Measurements from ENCODE around the gene FOXN3.

Gene FOXN3

DNA sequence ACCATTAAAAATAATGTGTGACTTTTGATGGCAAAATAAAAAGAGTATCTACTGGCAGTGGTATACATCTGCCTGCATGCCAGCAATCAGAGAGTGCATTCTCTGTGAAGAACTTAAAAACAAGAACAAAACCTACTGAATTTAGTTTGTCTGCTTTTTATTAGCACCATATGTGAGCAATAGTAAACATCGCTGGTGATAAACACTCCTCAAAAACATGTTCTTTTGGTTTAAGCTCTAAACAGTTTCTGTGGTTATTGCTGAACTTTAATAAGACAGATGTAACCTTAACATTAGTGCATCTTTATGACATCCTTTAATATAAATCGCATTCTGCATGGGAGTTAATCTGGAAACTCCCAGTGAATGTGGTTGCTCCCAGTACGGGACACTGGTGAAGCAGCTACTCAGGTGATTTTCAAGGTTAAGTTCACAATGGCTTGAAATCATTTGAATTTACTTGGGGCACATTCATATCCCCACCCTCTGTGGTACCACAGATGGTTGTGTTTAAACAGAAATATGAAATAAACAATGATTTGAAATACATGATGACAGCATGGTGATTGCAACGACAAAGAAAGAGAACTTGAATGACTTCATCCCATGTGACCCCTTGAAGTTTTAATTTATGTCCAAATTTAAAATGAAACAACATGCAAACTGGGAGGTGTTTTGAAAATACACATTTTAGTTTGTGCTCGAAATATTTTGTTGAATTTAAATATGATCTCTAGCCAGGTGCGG is 285.9 kb downstream of the FOXN3 start:
- H3K9me3 ChIP-seq (ENCODE audit: control extremely low read depth in 1 of 5, control insufficient read depth in 4 of 5, insufficient read depth in 2 of 5, low read depth in 1 of 5, low read length in 4 of 5) = peaks cover 0 to 17% (median 0%) of the 10 kb centered on the region in 5 experiments
- no peaks in the 10 kb centered on the region for H3K4me1 ChIP-seq (ENCODE audit: control extremely low read depth in 1 of 4, control insufficient read depth in 4 of 4, insufficient read depth in 4 of 4, low read length in 3 of 4)
- POLR2A ChIA-PET = no interaction called here
- 100% methylated on average over 4 of the region's 6 CpGs for WGBS (ENCODE audit: insufficient coverage)
- no peak for DNase-seq
- no peak overlapping the region for H3K4me3 ChIP-seq (ENCODE audit: control insufficient read depth in 1 of 7, extremely low read depth in 1 of 7, insufficient read depth in 4 of 7, low read depth in 2 of 7, low read length in 6 of 7)
- CTCF ChIA-PET = no interaction called here
- H3K27me3 ChIP-seq (replicated peaks in 2 of 5; ENCODE audit: control insufficient read depth in 4 of 5, insufficient read depth in 5 of 5, low read length in 4 of 5) = no peaks in the 10 kb centered on the region
- no peaks in the 10 kb centered on the region for H3K36me3 ChIP-seq (ENCODE audit: control insufficient read depth in 4 of 4, insufficient read depth in 4 of 4, low read length in 3 of 4)
- H3K27ac ChIP-seq (ENCODE audit: insufficient read depth in 1 of 2, low read depth in 1 of 2, low read length in 2 of 2, poor library complexity in 1 of 2, severe bottlenecking in 2 of 2) = no peak overlapping the region

DNA sequence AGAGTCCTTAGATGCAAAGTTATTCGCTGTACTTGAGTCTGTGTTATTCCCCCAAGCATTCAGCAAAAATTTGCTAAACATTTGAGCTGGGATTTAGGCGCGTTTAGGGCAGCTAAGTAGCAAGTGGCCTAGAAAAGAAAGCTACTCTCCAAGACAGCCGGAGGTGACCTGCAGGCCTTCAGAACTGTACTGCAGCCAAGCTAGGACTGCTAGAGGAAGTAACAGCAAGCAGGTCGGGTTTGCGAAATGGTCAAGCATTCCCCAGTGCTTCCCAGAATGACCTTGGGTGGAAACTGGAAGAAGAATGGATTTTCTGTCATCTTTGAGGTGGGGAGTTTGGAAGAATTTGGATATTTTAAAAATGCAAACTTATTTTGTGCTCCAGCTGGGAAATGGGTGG is 287.5 kb downstream of the FOXN3 start:
- no peaks in the 10 kb centered on the region for H3K4me1 ChIP-seq (ENCODE audit: control extremely low read depth in 1 of 4, control insufficient read depth in 4 of 4, insufficient read depth in 4 of 4, low read length in 3 of 4)
- CTCF ChIA-PET = interaction anchor here (0.7 kb wide), 1 partner anchor 637 kb away, joined by 3 read pairs; no protein-coding TSS in a partner anchor
- WGBS (ENCODE audit: insufficient coverage) = 100% methylated on average over 6 of the region's 6 CpGs
- H3K36me3 ChIP-seq (ENCODE audit: control insufficient read depth in 4 of 4, insufficient read depth in 4 of 4, low read length in 3 of 4) = no peaks in the 10 kb centered on the region
- peaks cover 0 to under 1% (median 0%) of the 10 kb centered on the region in 5 experiments for H3K9me3 ChIP-seq (ENCODE audit: control extremely low read depth in 1 of 5, control insufficient read depth in 4 of 5, insufficient read depth in 2 of 5, low read depth in 1 of 5, low read length in 4 of 5)
- H3K4me3 ChIP-seq (ENCODE audit: control insufficient read depth in 1 of 7, extremely low read depth in 1 of 7, insufficient read depth in 4 of 7, low read depth in 2 of 7, low read length in 6 of 7) = no peak overlapping the region
- no peak for DNase-seq
- H3K27me3 ChIP-seq (replicated peaks in 2 of 5; ENCODE audit: control insufficient read depth in 4 of 5, insufficient read depth in 5 of 5, low read length in 4 of 5) = no peaks in the 10 kb centered on the region
- H3K27ac ChIP-seq (ENCODE audit: insufficient read depth in 1 of 2, low read depth in 1 of 2, low read length in 2 of 2, poor library complexity in 1 of 2, severe bottlenecking in 2 of 2) = no peak overlapping the region
- POLR2A ChIA-PET = no interaction called here

DNA sequence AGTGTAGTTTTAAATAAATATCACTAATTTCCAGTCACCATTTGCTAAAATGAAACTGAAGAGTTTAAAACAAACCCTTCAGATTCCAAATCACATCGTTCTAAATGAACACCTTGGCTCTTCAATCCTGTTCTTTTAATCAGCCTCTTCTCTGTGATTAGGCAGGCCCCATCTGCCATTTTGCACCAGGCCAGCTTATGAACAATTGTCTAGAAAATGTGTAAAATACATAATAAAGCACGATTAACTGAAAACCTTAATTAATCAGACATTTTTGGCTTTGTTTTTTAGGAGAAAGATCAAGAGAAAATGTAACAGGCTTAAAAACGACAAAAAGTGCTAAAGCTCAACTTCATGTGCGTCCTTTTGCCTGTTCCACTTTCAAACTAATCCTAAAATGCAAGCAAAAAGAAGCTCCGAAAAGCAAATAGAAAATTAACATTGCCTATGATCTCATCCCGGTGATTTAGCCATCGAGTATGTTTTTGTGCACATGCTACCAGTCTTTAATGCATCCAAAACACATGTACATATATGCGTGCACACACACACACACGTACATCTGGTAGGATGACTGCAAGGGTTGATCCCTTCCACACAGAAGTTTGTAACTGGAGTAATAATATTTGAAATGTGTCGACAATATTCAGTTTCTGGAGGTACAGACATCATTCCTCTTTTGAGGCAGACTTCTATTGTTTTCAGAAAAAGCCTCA is 288.6 kb downstream of the FOXN3 start:
- 95% methylated on average over 6 of the region's 10 CpGs for WGBS (ENCODE audit: insufficient coverage)
- ChIA-PET POLR2A (no interaction called here), CTCF (no interaction called here)
- H3K4me3 ChIP-seq (ENCODE audit: control insufficient read depth in 1 of 7, extremely low read depth in 1 of 7, insufficient read depth in 4 of 7, low read depth in 2 of 7, low read length in 6 of 7) = no peak overlapping the region
- no peak for DNase-seq
- no peaks in the 10 kb centered on the region for H3K4me1 ChIP-seq (ENCODE audit: control extremely low read depth in 1 of 4, control insufficient read depth in 4 of 4, insufficient read depth in 4 of 4, low read length in 3 of 4)
- H3K9me3 ChIP-seq (ENCODE audit: control extremely low read depth in 1 of 5, control insufficient read depth in 4 of 5, insufficient read depth in 2 of 5, low read depth in 1 of 5, low read length in 4 of 5) = no peaks in the 10 kb centered on the region
- no peaks in the 10 kb centered on the region for H3K36me3 ChIP-seq (ENCODE audit: control insufficient read depth in 4 of 4, insufficient read depth in 4 of 4, low read length in 3 of 4)
- no peaks in the 10 kb centered on the region for H3K27me3 ChIP-seq (replicated peaks in 2 of 5; ENCODE audit: control insufficient read depth in 4 of 5, insufficient read depth in 5 of 5, low read length in 4 of 5)
- no peak overlapping the region for H3K27ac ChIP-seq (ENCODE audit: insufficient read depth in 1 of 2, low read depth in 1 of 2, low read length in 2 of 2, poor library complexity in 1 of 2, severe bottlenecking in 2 of 2)

GRCh38 chr14:89126461-89126860 is 290.6 kb downstream of the FOXN3 start:
- H3K4me3 ChIP-seq (ENCODE audit: control insufficient read depth in 1 of 7, extremely low read depth in 1 of 7, insufficient read depth in 4 of 7, low read depth in 2 of 7, low read length in 6 of 7) = no peak overlapping the region
- no peak overlapping the region for H3K27ac ChIP-seq (ENCODE audit: insufficient read depth in 1 of 2, low read depth in 1 of 2, low read length in 2 of 2, poor library complexity in 1 of 2, severe bottlenecking in 2 of 2)
- no peaks in the 10 kb centered on the region for H3K36me3 ChIP-seq (ENCODE audit: control insufficient read depth in 4 of 4, insufficient read depth in 4 of 4, low read length in 3 of 4)
- H3K27me3 ChIP-seq (replicated peaks in 2 of 5; ENCODE audit: control insufficient read depth in 4 of 5, insufficient read depth in 5 of 5, low read length in 4 of 5) = no peaks in the 10 kb centered on the region
- DNase-seq = no peak
- no peaks in the 10 kb centered on the region for H3K9me3 ChIP-seq (ENCODE audit: control extremely low read depth in 1 of 5, control insufficient read depth in 4 of 5, insufficient read depth in 2 of 5, low read depth in 1 of 5, low read length in 4 of 5)
- H3K4me1 ChIP-seq (ENCODE audit: control extremely low read depth in 1 of 4, control insufficient read depth in 4 of 4, insufficient read depth in 4 of 4, low read length in 3 of 4) = no peaks in the 10 kb centered on the region
- WGBS (ENCODE audit: insufficient coverage) = 64% methylated on average over 4 of the region's 4 CpGs
- ChIA-PET CTCF (no interaction called here), POLR2A (no interaction called here)

DNA sequence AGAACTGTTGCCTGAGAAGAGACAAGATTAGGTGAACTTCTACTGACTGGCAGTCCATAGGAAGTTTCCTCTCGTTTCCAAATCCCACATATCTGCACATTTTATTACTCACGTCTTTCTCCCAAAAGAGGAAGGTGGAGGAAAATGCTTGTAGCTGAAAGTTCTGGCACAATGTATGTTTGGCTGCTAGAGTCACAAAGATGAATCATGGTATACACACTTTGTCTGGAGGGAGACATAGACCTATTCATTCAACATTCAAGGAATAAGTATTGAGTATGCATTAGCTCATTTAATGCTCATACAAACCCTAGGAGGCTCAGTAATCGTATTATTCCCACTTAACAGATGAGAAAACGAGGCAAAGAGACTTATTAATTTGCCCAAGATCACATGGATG is 291.8 kb downstream of the FOXN3 start:
- Histone ChIP-seq H3K4me3 (ENCODE audit: control insufficient read depth in 1 of 7, extremely low read depth in 1 of 7, insufficient read depth in 4 of 7, low read depth in 2 of 7, low read length in 6 of 7) (no peak overlapping the region), H3K27me3 (replicated peaks in 2 of 5; ENCODE audit: control insufficient read depth in 4 of 5, insufficient read depth in 5 of 5, low read length in 4 of 5) (no peaks in the 10 kb centered on the region), H3K36me3 (ENCODE audit: control insufficient read depth in 4 of 4, insufficient read depth in 4 of 4, low read length in 3 of 4) (no peaks in the 10 kb centered on the region), H3K4me1 (ENCODE audit: control extremely low read depth in 1 of 4, control insufficient read depth in 4 of 4, insufficient read depth in 4 of 4, low read length in 3 of 4) (no peaks in the 10 kb centered on the region), H3K27ac (ENCODE audit: insufficient read depth in 1 of 2, low read depth in 1 of 2, low read length in 2 of 2, poor library complexity in 1 of 2, severe bottlenecking in 2 of 2) (no peak overlapping the region), H3K9me3 (ENCODE audit: control extremely low read depth in 1 of 5, control insufficient read depth in 4 of 5, insufficient read depth in 2 of 5, low read depth in 1 of 5, low read length in 4 of 5) (peaks cover 0 to 1% (median 0%) of the 10 kb centered on the region in 5 experiments)
- ChIA-PET POLR2A (no interaction called here), CTCF (no interaction called here)
- DNase-seq = no peak
- WGBS (ENCODE audit: insufficient coverage) = 79% methylated on average over 2 of the region's 4 CpGs

DNA sequence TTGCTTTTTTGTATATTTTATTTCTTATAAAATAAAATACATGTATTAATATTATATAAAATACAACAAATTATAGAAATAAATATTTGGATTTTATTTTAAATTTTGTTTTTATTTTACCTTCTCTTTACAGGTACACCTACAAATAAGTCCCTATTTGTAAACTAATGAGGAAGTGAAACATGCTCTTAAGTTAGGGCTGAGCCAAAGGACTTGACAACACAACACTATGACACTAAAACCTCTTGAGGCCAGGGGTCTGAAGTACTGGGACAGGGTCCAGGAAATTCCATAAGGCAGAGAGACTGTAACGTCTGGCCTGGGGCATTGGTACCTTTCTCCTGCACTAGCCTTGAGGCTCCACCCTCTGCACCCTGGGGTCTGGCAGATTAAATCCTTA is 293.2 kb downstream of the FOXN3 start:
- CTCF ChIA-PET = no interaction called here
- Histone ChIP-seq H3K4me3 (ENCODE audit: control insufficient read depth in 1 of 7, extremely low read depth in 1 of 7, insufficient read depth in 4 of 7, low read depth in 2 of 7, low read length in 6 of 7) (no peak overlapping the region), H3K27me3 (replicated peaks in 2 of 5; ENCODE audit: control insufficient read depth in 4 of 5, insufficient read depth in 5 of 5, low read length in 4 of 5) (no peaks in the 10 kb centered on the region), H3K4me1 (ENCODE audit: control extremely low read depth in 1 of 4, control insufficient read depth in 4 of 4, insufficient read depth in 4 of 4, low read length in 3 of 4) (no peaks in the 10 kb centered on the region), H3K36me3 (ENCODE audit: control insufficient read depth in 4 of 4, insufficient read depth in 4 of 4, low read length in 3 of 4) (no peaks in the 10 kb centered on the region), H3K9me3 (ENCODE audit: control extremely low read depth in 1 of 5, control insufficient read depth in 4 of 5, insufficient read depth in 2 of 5, low read depth in 1 of 5, low read length in 4 of 5) (peaks cover 0 to 12% (median 8%) of the 10 kb centered on the region in 5 experiments), H3K27ac (ENCODE audit: insufficient read depth in 1 of 2, low read depth in 1 of 2, low read length in 2 of 2, poor library complexity in 1 of 2, severe bottlenecking in 2 of 2) (no peak overlapping the region)
- DNase-seq = no peak
- POLR2A ChIA-PET = no interaction called here
- WGBS (ENCODE audit: insufficient coverage) = 100% methylated on average over 1 of the region's 1 CpG

DNA sequence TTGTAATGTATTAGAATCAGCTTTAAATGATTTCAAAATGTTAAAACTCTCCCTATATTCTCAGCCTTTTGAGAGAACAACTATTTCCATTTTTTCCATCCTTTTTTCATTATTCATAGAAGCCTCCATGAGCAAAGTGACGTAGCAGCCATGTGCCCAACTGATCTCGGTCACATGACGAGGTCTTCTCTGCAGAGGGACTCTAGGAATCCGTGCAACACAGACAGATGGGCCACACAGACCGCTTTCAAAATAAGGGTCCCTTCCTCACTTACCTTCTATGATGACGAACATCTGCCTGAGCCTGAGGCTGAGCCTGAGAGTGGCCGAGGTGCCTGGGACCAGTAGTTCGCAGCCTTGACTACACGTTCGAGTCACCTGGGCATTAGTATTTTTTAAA is 293.8 kb downstream of the FOXN3 start:
- peaks cover 0 to 15% (median 8%) of the 10 kb centered on the region in 5 experiments for H3K9me3 ChIP-seq (ENCODE audit: control extremely low read depth in 1 of 5, control insufficient read depth in 4 of 5, insufficient read depth in 2 of 5, low read depth in 1 of 5, low read length in 4 of 5)
- 96% methylated on average over 10 of the region's 10 CpGs for WGBS (ENCODE audit: insufficient coverage)
- no peaks in the 10 kb centered on the region for H3K36me3 ChIP-seq (ENCODE audit: control insufficient read depth in 4 of 4, insufficient read depth in 4 of 4, low read length in 3 of 4)
- no peak for DNase-seq
- no peak overlapping the region for H3K27ac ChIP-seq (ENCODE audit: insufficient read depth in 1 of 2, low read depth in 1 of 2, low read length in 2 of 2, poor library complexity in 1 of 2, severe bottlenecking in 2 of 2)
- ChIA-PET CTCF (no interaction called here), POLR2A (no interaction called here)
- H3K4me1 ChIP-seq (ENCODE audit: control extremely low read depth in 1 of 4, control insufficient read depth in 4 of 4, insufficient read depth in 4 of 4, low read length in 3 of 4) = no peaks in the 10 kb centered on the region
- no peaks in the 10 kb centered on the region for H3K27me3 ChIP-seq (replicated peaks in 2 of 5; ENCODE audit: control insufficient read depth in 4 of 5, insufficient read depth in 5 of 5, low read length in 4 of 5)
- no peak overlapping the region for H3K4me3 ChIP-seq (ENCODE audit: control insufficient read depth in 1 of 7, extremely low read depth in 1 of 7, insufficient read depth in 4 of 7, low read depth in 2 of 7, low read length in 6 of 7)

All from common myeloid progenitor, CD34-positive (primary cell).